K562 (cell line): ENCODE data around the gene GPR107.

Experiments
- CCAR2 ChIP-seq: fragments of 200-400 bp; formaldehyde crosslinking; IDR thresholded peaks from 2 replicates; pipeline ENCODE4 v1.6.1; 2017; ENCODE audit warnings: mild to moderate bottlenecking, low read depth, low read length
- MYNN ChIP-seq, 2 experiments: sonication (generic); formaldehyde crosslinking in 1 of 2; IDR thresholded peaks; 2 replicates each; pipeline versions ENCODE4 v1.5.0 to v1.6.1; 2016 to 2020; ENCODE audit warnings: antibody characterized with exemption in 1 of 2, missing genetic modification reagents in 1 of 2
- NFIX ChIP-seq: fragments of 250-450 bp; sonication (Bioruptor Pico); IDR thresholded peaks from 2 replicates; pipeline ENCODE4 v1.4.0; 2020; ENCODE audit warnings: low read depth, mild to moderate bottlenecking, moderate library complexity
- NFXL1 ChIP-seq: fragments of 450-650 bp; formaldehyde crosslinking; IDR thresholded peaks from 2 replicates; pipeline ENCODE4 v1.4.0; 2021; ENCODE audit warnings: mild to moderate bottlenecking
- TF ChIP-seq, protein P1 (sequence below), 3 experiments: IDR thresholded peaks in 2 of 3; conservative IDR thresholded peaks in 1 of 3; 2 replicates each; pipeline ENCODE4 v1.5.1; 2011 to 2012; ENCODE audit warnings: low read length in 3 of 3, mild to moderate bottlenecking in 3 of 3, control low read depth in 2 of 3, improper control_type of control experiment in 1 of 3, inconsistent platforms in 1 of 3, low read depth in 1 of 3, mixed read lengths in 1 of 3, moderate library complexity in 1 of 3; ENCODE audit not compliant: insufficient read depth in 2 of 3

GRCh38 chr9:130143279-130143893, 89.7 kb downstream of the GPR107 start:
- TF ChIP-seq, protein P1, sequence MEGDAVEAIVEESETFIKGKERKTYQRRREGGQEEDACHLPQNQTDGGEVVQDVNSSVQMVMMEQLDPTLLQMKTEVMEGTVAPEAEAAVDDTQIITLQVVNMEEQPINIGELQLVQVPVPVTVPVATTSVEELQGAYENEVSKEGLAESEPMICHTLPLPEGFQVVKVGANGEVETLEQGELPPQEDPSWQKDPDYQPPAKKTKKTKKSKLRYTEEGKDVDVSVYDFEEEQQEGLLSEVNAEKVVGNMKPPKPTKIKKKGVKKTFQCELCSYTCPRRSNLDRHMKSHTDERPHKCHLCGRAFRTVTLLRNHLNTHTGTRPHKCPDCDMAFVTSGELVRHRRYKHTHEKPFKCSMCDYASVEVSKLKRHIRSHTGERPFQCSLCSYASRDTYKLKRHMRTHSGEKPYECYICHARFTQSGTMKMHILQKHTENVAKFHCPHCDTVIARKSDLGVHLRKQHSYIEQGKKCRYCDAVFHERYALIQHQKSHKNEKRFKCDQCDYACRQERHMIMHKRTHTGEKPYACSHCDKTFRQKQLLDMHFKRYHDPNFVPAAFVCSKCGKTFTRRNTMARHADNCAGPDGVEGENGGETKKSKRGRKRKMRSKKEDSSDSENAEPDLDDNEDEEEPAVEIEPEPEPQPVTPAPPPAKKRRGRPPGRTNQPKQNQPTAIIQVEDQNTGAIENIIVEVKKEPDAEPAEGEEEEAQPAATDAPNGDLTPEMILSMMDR (IDR thresholded peaks at IDR 0.05 in 2 of 3, conservative IDR thresholded peaks at IDR 0.05 in 1 of 3; ENCODE audit: insufficient read depth in 2 of 3, low read depth in 1 of 3, low read length in 3 of 3), result no peak
- TF ChIP-seq MYNN (IDR thresholded peaks at IDR 0.05) (no peak), MYNN (CRISPR knock-in tag; IDR thresholded peaks at IDR 0.05) (no peak), CCAR2 (no peak), NFIX (CRISPR knock-in tag) (no peak), NFXL1 (CRISPR knock-in tag) (no peak)
